Measurements from ENCODE around the gene CLDN15.

The CLDN15 gene

DNA sequence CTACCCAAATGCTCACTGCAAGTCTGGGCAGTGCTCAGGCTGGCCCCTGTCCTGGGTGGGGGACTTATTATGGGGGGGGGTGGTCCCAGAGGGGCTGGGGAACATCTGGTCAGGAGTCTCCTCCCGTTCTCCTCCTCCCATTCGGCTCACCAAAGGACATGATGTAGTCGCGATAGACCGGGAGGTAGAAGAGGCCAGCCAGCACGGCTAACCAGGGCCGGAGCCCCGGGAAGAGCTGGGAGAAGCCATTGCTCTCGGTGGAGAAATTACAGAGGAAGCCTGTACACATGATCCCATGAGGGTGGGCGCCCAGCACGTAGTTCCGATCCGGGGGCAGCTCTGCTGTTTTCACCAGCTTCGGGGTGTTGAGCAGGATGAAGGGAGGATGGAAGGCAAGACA lies 39.1 kb downstream of the CLDN15 start:
- no peak overlapping the region for H3K4me3 Mint-ChIP-seq
- no peak for ATAC-seq (replicated peaks; ENCODE audit: extremely low read depth, poor library complexity, severe bottlenecking)

DNA sequence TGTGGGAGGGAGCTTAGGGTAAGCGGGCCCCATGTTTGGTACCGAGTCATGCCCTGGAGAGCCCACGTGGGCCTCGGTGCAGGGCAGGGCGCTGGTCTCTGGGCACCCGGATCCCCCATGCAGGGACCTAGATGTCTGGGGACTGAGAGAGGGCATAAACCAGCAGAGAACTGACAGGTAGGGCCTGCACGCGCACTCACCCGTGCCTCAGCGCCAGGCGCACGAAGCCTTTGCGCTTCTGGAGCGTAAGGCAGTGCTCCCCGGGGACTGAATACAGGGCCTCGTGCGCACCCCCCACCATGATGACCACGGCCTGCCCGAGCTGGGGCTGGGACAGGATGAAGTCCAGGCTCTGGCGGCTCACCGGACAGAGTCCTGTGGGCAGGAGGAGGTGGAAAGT lies 39.6 kb downstream of the CLDN15 start:
- Mint-ChIP-seq H3K4me1 (peaks cover 5% of the 10 kb centered on the region), H3K4me3 (no peak overlapping the region), H3K27ac (ENCODE audit: low read depth) (no peak overlapping the region), H3K36me3 (ENCODE audit: insufficient read depth) (no peaks in the 10 kb centered on the region), H3K9me3 (no peaks in the 10 kb centered on the region), H3K27me3 (peaks cover 51% of the 10 kb centered on the region)
- DNase-seq (ENCODE audit: low spot score in 2 of 2) (no peak), ATAC-seq (replicated peaks; ENCODE audit: extremely low read depth, poor library complexity, severe bottlenecking) (no peak)

More for the DNA sequence above, 39.1 kb downstream of the CLDN15 start:
- Mint-ChIP-seq H3K27me3 (peaks cover 55% of the 10 kb centered on the region), H3K9me3 (no peaks in the 10 kb centered on the region), H3K4me1 (peaks cover 5% of the 10 kb centered on the region), H3K36me3 (ENCODE audit: insufficient read depth) (no peaks in the 10 kb centered on the region), H3K27ac (ENCODE audit: low read depth) (no peak overlapping the region)
- DNase-seq (ENCODE audit: low spot score in 2 of 2), result no peak

DNA sequence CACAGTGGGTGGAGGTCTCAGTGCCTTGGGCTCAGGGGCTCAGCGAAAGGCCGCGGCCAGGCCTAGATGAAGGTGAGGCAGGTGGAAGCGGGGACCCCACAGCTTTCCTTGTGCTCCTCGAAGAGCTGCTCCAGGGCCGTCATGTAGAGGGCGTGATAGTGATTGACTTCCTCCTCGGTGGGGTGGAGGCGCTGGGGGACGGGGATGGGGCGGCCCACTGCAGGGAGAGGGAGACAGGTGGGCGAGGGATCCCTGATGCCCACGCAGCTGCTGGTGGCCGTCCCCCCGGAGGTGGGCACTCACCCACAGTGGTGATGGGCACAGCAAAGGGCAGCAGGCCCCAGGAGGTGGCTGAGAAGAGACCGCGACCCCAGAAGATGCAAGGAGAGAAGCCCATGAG lies 41.7 kb downstream of the CLDN15 start:
- Mint-ChIP-seq H3K36me3 (ENCODE audit: insufficient read depth) (no peaks in the 10 kb centered on the region), H3K4me1 (peaks cover 2% of the 10 kb centered on the region), H3K27ac (ENCODE audit: low read depth) (no peak overlapping the region), H3K4me3 (no peak overlapping the region), H3K9me3 (no peaks in the 10 kb centered on the region), H3K27me3 (peaks cover 30% of the 10 kb centered on the region)
- DNase-seq (ENCODE audit: low spot score in 2 of 2) (no peak), ATAC-seq (replicated peaks; ENCODE audit: extremely low read depth, poor library complexity, severe bottlenecking) (no peak)

DNA sequence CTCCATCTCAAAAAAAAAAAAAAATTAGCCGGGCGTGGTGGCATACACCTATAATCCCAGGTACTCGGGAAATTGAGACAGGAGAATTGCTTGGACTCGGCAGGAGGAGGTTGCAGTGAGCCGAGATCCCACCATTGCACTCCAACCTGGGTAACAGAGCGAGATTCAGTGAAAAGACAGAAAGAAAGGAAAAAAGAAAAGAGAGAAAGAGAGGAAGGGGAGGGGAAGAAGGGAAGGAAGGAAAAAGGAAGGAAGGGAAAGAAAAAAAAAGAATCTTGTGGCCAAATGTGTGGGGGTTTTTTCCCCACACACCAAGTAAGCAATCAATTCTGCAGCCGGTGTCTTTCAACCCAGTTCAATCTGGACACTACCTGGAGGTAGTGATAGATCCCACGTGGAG lies 48.5 kb downstream of the CLDN15 start:
- no peak for ATAC-seq (replicated peaks; ENCODE audit: extremely low read depth, poor library complexity, severe bottlenecking)
- no peaks in the 10 kb centered on the region for H3K9me3 Mint-ChIP-seq
- no peak overlapping the region for H3K27ac Mint-ChIP-seq (ENCODE audit: low read depth)
- H3K36me3 Mint-ChIP-seq (ENCODE audit: insufficient read depth), result peaks cover 3% of the 10 kb centered on the region
- H3K4me1 Mint-ChIP-seq, result no peaks in the 10 kb centered on the region
- H3K27me3 Mint-ChIP-seq, result peaks cover 12% of the 10 kb centered on the region
- no peak for DNase-seq (ENCODE audit: low spot score in 2 of 2)
- H3K4me3 Mint-ChIP-seq, result no peak overlapping the region

DNA sequence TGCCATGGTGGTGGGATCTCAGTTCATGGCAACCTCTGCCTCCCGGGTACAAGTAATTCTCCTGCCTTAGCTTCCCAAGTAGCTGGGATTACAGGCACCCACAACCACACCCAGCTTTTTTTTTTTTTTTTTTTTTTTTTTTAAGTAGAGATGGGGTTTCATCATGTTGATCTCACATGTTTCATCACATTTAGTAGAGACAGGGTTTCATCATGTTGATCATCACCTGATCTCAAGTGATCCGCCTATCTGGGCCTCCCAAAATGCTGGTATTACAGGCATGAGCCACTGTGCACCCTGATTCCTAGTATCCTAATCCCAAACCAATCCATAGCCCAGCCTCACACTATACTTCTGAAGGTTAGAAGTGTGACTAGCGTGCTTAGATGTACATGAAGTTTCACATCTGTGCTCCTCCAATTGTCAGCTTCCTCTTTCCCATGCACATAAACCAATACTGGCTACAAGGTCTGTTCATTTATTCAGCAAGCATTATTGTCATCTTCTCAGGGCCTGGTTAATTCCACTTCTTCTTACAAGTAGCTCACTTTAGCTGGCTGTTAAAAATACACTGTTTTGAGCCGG lies 50.7 kb downstream of the CLDN15 start:
- H3K4me3 Mint-ChIP-seq, result no peak overlapping the region
- H3K9me3 Mint-ChIP-seq, result no peaks in the 10 kb centered on the region
- peaks cover 3% of the 10 kb centered on the region for H3K36me3 Mint-ChIP-seq (ENCODE audit: insufficient read depth)
- no peak overlapping the region for H3K27ac Mint-ChIP-seq (ENCODE audit: low read depth)
- H3K4me1 Mint-ChIP-seq, result peaks cover 7% of the 10 kb centered on the region
- ATAC-seq (replicated peaks; ENCODE audit: extremely low read depth, poor library complexity, severe bottlenecking) (no peak), DNase-seq (ENCODE audit: low spot score in 2 of 2) (no peak)
- H3K27me3 Mint-ChIP-seq, result peaks cover 24% of the 10 kb centered on the region

DNA sequence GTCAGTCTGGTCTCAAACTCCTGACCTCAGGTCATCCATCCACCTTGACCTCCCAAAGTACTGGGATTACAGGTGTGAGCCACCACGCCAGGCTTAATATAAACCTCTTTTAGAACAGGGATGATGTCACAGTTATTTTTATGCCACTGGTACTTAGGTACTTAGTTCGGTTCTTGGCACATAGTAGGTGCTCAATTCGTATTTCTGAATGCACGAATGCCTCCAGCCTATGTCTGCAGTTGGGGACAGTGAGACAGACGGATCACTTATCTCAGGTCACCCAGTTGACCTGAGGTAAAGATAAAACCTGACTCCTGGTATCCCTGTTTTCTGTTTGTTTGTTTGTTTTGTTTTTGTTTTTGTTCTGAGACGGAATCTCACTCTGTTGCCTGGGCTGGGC lies 51.4 kb downstream of the CLDN15 start:
- no peak for DNase-seq (ENCODE audit: low spot score in 2 of 2)
- Mint-ChIP-seq H3K4me1 (peaks cover 7% of the 10 kb centered on the region), H3K36me3 (ENCODE audit: insufficient read depth) (peaks cover 3% of the 10 kb centered on the region), H3K27me3 (peaks cover 27% of the 10 kb centered on the region), H3K9me3 (no peaks in the 10 kb centered on the region), H3K4me3 (no peak overlapping the region), H3K27ac (ENCODE audit: low read depth) (no peak overlapping the region)
- no peak for ATAC-seq (replicated peaks; ENCODE audit: extremely low read depth, poor library complexity, severe bottlenecking)

DNA sequence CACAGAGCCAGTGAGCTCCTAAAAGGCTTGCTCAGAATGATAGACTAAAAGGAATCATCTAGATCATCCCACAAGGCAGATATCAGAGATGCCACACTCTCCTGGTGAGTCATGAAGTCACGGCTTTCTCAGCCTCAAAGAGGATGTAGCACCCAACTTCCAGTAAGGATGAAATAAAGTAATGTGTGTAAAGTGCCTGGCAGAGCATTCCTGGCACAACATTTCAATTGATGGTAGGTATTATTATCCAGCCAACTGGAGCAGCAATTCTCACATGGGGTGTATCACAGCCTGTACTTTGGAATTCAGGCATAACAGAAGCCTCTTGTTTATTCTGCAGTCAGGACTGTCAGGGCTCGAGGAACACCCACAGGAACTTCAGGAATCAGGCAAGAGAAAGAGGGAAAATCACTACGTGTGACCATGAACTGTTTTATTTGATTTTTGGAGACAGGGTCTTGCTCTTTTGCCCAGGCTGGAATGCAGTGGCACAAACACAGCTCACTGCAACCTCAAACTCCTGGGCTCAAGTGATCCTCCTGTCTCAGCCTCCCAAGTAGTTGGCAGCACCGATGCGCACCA lies 52.3 kb downstream of the CLDN15 start:
- no peak overlapping the region for H3K4me3 Mint-ChIP-seq
- DNase-seq (ENCODE audit: low spot score in 2 of 2) (no peak), ATAC-seq (replicated peaks; ENCODE audit: extremely low read depth, poor library complexity, severe bottlenecking) (no peak)
- H3K9me3 Mint-ChIP-seq, result no peaks in the 10 kb centered on the region
- peaks cover 11% of the 10 kb centered on the region for H3K4me1 Mint-ChIP-seq
- peaks cover 3% of the 10 kb centered on the region for H3K36me3 Mint-ChIP-seq (ENCODE audit: insufficient read depth)
- peaks cover 36% of the 10 kb centered on the region for H3K27me3 Mint-ChIP-seq
- H3K27ac Mint-ChIP-seq (ENCODE audit: low read depth), result no peak overlapping the region
